ENCODE data around the gene PTPRE. TPM values are rescaled to one million over a fixed set of nuclear protein-coding genes. Genes with fewer than 3 reads are reported as not detected.

PTPRE gene
- total and polyA plus RNA-seq, 2 donors from 2014 or later, result 1.1 to 25.7 TPM

- intact Hi-C loops (cut with DNase I), result no loop called here
- H3K36me3 ChIP-seq (ENCODE audit: control insufficient read depth in 2 of 3, insufficient read depth in 3 of 3, low read length in 3 of 3), result no peaks in the 10 kb centered on the region
- H3K9ac ChIP-seq (ENCODE audit: low read length in 3 of 3), result no peak overlapping the region
- H3K9me3 ChIP-seq (ENCODE audit: control insufficient read depth in 2 of 3, insufficient read depth in 1 of 3, low read length in 3 of 3), result no peaks in the 10 kb centered on the region
- TF ChIP-seq, protein P1, sequence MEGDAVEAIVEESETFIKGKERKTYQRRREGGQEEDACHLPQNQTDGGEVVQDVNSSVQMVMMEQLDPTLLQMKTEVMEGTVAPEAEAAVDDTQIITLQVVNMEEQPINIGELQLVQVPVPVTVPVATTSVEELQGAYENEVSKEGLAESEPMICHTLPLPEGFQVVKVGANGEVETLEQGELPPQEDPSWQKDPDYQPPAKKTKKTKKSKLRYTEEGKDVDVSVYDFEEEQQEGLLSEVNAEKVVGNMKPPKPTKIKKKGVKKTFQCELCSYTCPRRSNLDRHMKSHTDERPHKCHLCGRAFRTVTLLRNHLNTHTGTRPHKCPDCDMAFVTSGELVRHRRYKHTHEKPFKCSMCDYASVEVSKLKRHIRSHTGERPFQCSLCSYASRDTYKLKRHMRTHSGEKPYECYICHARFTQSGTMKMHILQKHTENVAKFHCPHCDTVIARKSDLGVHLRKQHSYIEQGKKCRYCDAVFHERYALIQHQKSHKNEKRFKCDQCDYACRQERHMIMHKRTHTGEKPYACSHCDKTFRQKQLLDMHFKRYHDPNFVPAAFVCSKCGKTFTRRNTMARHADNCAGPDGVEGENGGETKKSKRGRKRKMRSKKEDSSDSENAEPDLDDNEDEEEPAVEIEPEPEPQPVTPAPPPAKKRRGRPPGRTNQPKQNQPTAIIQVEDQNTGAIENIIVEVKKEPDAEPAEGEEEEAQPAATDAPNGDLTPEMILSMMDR (IDR thresholded peaks at IDR 0.05; ENCODE audit: borderline replicate concordance, extremely low read depth, insufficient read depth), result no peak
- DNase-seq (no peak), FAIRE-seq (no peak)
- no peak overlapping the region for H3K27ac ChIP-seq (ENCODE audit: low read depth in 2 of 2, low read length in 2 of 2)
- no peaks in the 10 kb centered on the region for H3K27me3 ChIP-seq (ENCODE audit: control insufficient read depth, insufficient read depth, low read length)
- peaks cover 0 to 2% (median 0%) of the 10 kb centered on the region in 3 donors for H3K4me1 ChIP-seq (ENCODE audit: control insufficient read depth in 2 of 3, insufficient read depth in 2 of 3, low read depth in 1 of 3, low read length in 3 of 3)
- no peak overlapping the region for H3K4me3 ChIP-seq (ENCODE audit: low read length in 3 of 3)
Measured at GRCh38 chr10:127925471-127926207, 18.7 kb downstream of the PTPRE start.

DNA sequence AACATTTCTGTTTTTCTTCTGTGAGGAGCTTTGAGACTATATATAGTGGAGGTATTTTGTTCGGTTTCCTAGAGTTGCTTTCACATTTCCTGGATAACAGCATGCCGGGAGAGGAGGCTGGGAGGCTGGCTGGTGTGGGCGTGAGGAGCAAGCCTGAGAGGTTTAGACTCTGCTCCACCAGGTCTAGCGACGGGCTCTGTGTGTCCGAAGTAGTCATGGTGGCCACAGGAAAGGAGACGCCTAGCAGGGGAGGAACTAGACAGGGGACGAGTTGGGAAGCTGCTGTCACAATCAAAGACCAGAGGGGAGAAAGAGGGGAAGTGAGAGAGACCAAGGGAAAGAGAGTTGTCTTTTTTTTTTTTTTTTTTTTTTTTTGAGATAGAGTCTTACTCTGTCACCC, 19.6 kb downstream of the PTPRE start:
- intact Hi-C loops (cut with DNase I), result no loop called here
- Histone ChIP-seq H3K9me3 (ENCODE audit: control insufficient read depth in 2 of 3, insufficient read depth in 1 of 3, low read length in 3 of 3) (no peaks in the 10 kb centered on the region), H3K36me3 (ENCODE audit: control insufficient read depth in 2 of 3, insufficient read depth in 3 of 3, low read length in 3 of 3) (no peaks in the 10 kb centered on the region), H3K4me1 (ENCODE audit: control insufficient read depth in 2 of 3, insufficient read depth in 2 of 3, low read depth in 1 of 3, low read length in 3 of 3) (peaks cover 0 to 2% (median 0%) of the 10 kb centered on the region in 3 donors), H3K4me3 (ENCODE audit: low read length in 3 of 3) (no peak overlapping the region), H3K27me3 (ENCODE audit: control insufficient read depth, insufficient read depth, low read length) (no peaks in the 10 kb centered on the region), H3K9ac (ENCODE audit: low read length in 3 of 3) (no peak overlapping the region), H3K27ac (ENCODE audit: low read depth in 2 of 2, low read length in 2 of 2) (no peak overlapping the region)
- TF ChIP-seq, protein P1 (IDR thresholded peaks at IDR 0.05; ENCODE audit: borderline replicate concordance, extremely low read depth, insufficient read depth), result no peak
- FAIRE-seq (no peak), DNase-seq (no peak)

DNA sequence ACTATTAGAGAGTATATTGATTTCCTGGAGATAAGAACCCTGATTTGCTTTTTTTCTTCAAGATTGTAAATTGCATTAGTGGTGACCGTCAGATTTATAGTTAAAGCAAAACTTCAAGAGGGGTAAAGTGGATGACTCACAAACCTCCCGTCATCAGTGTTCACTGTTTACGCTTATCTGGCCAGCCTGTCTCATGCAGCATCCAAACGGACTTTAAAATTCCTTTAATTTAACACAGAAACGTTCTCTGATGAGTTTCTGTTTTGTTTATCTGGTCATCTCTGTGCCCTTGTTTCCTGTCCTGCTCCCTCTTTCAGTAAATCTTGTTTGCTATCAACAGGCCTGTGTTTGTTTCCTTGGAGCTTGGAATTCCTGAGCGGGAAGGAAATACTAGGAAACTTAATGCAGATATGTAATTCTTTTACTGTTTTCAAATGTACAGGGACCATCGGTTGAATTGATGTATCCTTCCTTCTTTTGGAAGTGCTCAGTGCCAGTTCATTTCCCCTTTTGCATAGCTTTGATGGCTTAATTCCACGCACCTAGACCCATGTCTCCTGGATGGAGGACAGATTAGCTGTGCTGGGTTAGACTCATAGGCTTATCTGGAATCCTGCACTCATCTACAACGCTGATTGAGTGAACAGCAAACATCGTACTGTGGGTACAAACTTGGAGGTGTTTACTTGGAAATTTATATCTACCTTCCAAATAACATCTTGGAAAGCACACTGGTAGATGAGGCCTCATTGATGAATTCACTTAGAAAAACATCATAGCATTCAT, 21.3 kb downstream of the PTPRE start:
- intact Hi-C loops (cut with DNase I), result no loop called here
- FAIRE-seq, result no peak
- H3K9ac ChIP-seq (ENCODE audit: low read length in 3 of 3), result no peak overlapping the region

More for the DNA sequence above, 21.3 kb downstream of the PTPRE start:
- Histone ChIP-seq H3K4me1 (ENCODE audit: control insufficient read depth in 2 of 3, insufficient read depth in 2 of 3, low read depth in 1 of 3, low read length in 3 of 3) (peaks cover 0 to 2% (median 0%) of the 10 kb centered on the region in 3 donors), H3K27me3 (ENCODE audit: control insufficient read depth, insufficient read depth, low read length) (no peaks in the 10 kb centered on the region), H3K27ac (ENCODE audit: low read depth in 2 of 2, low read length in 2 of 2) (no peak overlapping the region), H3K4me3 (ENCODE audit: low read length in 3 of 3) (peak overlapping the region in 1 of 3 donors; percentile 9), H3K9me3 (ENCODE audit: control insufficient read depth in 2 of 3, insufficient read depth in 1 of 3, low read length in 3 of 3) (no peaks in the 10 kb centered on the region), H3K36me3 (ENCODE audit: control insufficient read depth in 2 of 3, insufficient read depth in 3 of 3, low read length in 3 of 3) (no peaks in the 10 kb centered on the region)
- TF ChIP-seq, protein P1 (IDR thresholded peaks at IDR 0.05; ENCODE audit: borderline replicate concordance, extremely low read depth, insufficient read depth), result no peak
- peak in 2 of 5 donors; percentile 10 to 25 for DNase-seq
